Cerebellar nuclear complex (tissue), 1 donor: Measurements from ENCODE around the gene ACOX2.

Source experiments
- DNase-seq, 2 experiments: peaks; one replicate each; lab custom pipeline; 2025; lab: John Stamatoyannopoulos, UW

Gene ACOX2

DNA sequence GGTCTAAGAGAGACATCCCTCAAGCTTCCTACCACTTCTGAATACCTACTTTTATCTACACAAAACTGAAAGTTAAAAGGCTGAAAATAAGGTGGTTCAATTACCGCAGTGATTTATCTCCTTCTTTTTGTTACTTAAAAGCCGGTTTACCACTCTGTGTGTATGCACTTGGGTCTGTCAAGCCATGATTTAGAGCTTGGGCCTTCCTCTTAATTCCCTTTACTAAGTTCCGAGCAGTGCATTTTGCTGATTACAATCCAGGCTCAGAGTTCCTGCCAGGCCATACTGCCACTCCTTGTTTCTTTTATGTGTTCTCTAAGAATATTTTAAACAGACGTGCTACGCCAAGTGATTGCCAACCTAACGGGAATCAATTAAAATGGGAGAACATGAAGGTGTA, 28.6 kb downstream of the ACOX2 start:
- DNase-seq: no peak

DNA sequence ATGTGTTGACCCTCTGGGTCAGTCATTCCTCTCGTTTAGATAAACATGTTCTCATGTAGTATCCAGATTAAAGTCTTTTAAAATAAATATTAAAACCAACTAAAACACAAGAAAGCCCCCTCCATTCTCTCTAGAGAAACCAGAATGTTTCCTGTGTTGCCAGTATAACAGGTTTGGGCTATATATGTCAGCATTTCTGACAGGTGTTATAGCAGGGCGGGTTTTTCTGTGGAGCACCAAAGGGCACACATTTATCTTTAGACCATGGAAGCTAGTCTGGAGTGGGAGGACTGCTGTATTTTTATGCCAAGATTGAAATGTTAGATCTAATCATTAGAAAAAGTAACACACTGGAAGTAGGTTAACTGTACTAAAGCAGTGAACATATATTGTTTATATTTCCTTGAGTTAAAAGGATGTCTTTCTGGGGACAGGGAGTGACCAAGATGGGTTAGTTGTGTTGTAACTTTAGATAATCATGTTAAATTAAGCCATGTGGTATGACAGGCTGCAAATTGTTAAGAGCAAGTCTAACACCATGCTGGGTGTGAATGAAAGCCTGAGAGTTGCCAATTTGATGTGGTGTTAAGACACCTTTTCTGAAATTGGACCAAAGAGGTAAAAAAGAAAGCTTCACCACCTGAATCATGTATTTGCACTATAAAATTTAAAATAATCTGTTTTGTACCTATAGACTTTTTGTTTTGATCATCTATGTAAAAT, 29.5 kb downstream of the ACOX2 start:
- no peak for DNase-seq

DNA sequence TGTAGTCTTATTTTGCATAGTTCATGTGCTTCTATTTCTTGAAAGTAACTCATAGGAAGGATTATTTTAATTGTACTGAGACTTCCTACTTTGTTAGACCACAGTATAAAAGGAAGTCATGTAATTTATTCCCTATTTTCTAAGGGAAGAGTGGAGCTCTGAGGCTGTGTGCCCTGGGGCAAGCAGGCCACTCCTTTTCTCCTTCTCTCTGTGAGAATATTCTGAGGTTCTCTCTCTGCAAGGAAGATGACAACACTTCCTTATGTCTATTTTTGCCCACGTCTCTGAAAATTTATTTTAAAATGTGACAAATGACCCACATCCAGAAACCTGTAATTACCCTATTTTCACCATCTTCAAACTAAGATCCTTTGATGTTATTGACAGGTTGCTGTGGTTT, 34.1 kb downstream of the ACOX2 start:
- no peak for DNase-seq

DNA sequence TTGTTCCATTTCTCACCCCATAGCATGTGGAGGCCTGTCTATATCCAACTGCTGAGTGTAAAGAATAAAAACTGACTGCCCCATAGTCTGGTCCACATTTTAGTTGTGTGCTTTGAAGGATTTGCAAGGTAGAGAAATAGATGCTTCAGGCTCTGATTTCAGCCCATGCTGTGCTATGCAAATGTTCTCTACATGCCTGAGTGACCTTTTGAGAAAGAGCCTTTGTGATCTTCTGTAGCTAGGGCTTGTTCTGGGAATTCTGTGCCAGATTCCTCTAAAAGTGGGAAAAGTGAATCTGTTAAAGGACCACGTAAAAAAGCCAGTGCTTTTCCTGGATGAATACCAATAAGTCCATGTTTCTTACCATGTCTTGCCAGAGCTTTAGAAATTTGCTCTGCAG, 39.9 kb downstream of the ACOX2 start:
- DNase-seq: peak; percentile 19 to 79

DNA sequence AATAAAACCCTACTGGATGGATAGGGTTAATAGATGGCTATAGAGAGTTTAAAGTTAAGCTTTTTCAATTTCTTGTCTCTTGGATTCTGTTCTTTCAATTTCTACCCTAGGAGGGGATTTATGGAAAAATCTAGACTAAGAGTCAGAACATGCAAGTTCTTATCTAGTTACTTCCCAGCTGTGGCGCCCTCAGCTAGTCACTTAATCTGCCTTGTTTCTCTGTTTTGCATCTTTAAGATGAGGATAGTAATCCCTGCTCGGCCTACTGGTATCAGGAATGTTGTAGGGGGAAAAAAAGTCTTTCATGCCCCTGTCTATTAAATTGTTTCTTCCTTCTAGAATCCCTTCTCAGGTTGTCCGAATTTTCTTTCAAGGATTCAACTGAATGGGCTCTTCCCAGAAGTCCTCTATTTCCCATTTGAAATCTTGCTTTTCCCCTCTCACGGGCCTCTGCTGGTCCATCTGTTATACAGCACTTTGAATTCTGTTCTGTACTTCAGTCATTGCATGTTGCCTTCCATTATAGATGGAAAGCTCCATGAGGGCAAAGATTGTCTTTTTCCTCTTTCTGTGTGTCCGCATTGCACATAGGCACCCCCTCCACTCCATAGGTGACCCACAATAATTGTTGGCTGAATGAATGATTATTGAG, 40.7 kb downstream of the ACOX2 start:
- no peak for DNase-seq

DNA sequence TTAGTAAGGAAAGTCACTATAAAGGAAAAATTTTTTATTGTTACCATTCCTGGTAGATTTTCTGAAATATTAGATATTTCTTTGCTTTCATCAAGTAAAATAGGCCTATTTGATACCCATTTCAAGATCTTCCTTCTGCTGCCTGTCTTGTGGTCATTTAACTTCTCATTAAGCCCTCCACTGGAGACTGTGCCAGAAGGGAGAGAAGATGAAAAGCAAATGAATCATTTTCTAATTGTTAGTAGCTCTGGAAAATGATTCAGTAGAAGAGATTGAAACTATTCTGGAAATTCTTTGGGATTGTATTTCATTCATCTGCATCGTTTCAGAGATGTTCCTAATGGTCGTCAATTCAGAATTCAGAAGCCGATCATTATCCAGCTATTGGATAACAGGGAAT, 41.9 kb downstream of the ACOX2 start:
- peak in 1 of 2 experiments; percentile 7 for DNase-seq

DNA sequence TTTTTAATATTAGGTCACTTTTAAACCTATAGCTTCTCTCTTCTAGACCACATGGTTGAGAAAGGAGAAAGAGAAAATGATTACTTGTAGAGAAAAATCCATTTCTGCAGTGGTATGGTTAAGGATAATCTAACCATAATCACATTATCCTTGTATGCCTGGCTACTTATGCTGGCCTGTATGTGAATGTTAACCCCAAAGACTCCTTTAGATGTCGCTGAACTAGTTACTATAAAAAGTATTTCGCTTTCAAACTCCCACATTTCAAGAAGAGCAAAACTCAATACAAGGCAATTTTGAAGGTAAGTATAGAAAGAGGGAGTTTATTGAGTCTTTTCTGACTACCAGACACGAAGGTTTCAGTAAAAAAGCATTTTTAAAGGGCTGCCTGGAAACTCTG, 42.9 kb downstream of the ACOX2 start:
- DNase-seq: no peak

DNA sequence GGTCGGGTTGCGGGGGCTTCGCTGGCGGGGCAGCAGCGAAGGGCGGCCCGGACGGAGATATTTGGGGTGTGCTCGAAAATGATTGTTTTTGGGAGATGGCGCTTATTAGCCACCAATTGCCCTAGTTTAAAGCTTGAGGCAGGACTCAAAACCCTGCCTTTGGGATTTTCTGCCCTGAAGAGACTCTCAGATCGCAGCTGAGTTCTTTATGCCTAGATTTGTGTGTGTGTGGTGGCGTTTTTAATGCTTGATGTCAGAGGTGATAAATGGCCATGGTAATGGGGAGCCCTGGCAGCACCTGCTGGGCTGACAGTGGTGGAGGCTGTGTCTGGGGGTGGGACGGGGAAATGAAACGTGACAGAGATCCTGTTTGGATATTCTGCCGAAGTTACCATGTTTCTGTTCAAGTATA, 44.5 kb downstream of the ACOX2 start:
- no peak for DNase-seq

DNA sequence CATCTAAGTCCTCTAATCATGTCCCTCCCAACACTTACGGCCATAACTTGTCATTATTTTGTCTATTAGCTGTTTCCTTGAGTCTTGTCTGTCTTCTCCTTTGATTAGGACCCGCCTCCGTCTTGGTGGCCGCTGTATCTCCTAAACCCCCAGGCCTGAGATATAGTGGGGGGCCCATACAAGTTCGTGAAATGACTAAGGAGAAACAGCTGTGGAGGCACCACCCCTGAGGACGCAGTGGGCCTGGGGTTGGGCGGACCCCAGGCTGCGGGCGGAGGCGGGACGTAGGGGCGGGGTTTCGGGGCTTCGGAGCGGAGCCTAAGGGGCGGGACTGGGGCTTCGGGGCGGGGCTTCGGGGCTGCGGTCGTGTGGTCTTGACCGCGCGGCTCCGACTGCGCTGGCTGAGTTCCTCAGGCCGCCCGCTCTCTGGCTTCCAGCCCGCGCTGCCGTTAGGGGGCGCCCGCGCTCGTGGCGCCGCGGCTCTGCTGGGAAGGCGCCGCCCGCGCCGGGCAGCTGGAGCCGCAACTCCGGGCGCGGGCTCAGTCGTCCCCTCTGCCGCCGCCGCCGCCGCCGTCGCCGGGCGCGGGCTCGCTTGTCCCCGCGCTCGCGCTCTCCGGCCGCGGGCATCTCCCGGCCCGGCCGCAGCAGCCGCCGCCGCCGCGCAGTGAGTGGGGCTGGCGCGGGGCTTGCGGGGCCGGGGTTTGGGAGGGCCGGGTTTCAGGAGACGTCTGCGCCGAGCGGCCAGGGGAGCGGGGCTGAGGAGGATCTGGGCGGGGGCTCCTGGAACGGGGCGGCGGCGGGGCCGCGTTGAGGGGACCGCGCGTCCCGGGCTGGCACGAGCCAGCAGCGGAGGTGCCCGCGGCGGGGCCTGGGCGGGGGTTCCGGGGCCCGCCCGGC, 45.2 kb downstream of the ACOX2 start, which contains the start of gene KCTD6:
Gene KCTD6 (plus strand): TSS at position 591 of the 897 bp plus-strand sequence. CDS start 6,660 bp downstream, outside the sequence.
- peak in 1 of 2 experiments; percentile 15 for DNase-seq

DNA sequence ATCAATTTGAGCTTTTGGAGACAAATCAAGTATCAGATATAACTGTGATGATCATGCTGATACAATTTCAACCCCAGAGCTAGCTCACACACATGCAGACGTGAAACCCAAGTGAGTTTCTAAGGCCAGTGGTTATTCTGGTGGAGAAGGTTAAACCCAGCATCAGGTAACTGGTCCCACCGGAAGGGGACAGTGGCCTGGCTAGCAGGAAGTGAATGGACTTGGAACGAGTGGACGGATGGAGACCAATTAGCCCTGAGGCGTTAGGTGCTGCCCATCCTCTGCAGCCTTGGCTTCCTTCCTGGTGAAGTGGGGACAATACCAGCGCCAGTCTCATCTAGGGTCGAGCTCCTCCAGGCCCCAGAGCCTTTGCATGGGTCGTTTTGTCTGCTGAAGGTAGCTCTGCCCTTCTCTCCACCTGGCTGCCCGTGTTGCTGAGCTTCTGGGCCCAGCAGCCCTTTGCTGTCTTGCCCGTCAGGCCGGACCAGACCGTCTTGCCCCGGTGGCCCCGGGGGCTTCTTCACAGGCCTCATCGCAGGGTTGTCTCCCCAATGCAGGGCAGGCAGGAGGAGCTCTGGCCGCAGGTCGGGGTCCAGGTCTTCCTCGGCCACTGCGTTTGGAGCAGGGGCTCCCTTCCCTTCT, 46.0 kb downstream of the ACOX2 start:
- no peak for DNase-seq

DNA sequence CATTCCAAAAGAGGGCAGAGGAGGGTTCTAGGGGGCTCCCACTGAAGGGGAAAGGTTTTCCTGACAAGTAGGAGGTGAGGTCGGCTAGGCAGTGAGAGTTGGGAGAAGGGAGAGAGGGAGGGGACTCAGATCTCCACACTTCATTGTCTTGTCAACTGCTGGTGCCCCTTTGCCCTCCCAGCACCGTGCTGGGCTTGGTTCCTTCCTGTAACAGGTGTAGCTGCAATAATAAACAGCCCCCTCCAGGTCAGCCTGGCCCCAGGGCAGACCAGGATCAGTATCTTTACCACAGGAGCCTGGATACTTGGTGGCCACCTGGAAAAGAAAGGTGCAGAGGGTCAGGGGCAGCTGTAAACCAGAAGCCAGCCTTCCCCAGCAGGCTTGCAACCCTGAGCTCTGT, 48.0 kb downstream of the ACOX2 start:
- no peak for DNase-seq

DNA sequence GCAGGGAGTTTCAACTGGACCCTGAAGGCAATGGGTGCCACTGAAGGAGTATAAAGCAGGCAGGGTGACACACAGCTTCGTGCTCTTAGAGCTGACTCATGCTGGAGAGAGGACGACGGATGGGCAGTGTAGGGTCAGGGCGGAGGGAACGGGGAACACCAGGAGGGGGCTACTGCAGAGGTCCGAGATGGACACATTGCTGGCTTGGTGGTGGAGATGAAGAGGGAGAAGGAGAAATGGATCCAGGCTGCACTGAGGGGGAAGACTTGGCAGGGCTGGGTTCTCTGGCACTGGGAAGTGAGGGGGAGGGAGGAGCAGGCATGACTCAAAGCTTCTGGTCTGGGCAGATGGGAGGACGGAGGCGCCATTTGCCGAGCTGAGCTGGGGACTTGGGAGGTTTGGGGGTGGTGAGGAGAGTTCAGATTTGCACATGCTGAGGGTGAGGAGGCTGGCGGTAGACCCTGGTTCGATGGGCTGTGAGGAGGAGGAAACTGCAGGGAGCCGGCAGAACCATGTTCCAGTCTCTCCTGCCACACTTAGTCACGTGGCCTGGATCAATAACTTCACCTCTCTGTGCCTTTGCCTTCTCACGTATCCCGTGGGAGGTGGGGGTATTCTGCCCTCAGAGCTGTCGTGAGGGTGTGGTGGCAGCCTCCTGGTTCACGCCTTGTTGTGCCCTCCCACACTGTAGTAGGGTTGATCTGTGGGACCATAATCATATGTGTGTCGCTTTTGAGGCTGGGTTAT, 49.7 kb downstream of the ACOX2 start:
- DNase-seq: no peak

DNA sequence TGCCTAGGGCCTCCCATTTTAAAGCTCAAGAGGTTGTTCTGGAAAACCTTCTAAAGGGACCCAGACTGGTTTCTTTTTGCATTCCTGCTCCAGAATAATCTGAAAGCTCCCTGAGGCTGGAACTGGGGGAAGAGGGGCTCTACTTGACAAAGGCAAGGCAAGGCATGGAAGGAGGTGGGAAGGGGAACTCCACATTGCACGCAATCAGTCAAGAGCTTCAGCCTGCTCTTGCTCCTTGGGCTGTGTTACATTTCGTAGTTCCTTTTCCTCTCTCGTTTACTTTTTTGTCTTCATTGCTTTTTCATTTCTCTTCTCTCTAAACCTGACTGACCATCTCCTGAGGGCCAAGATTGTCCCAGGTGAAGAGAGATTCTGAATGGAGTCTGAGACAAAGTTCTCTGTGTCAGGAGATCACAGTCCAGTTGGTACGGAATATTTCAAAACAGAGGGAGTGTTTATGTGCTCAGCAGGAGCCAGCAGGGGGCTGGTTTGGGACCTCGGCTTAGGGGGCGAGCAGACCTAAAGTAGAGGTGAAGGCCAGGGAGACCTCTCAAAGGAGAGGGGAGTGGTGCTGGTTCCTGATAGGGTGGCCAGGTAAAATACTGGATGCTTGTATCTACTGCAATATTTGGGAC, 51.1 kb downstream of the ACOX2 start:
- no peak for DNase-seq

DNA sequence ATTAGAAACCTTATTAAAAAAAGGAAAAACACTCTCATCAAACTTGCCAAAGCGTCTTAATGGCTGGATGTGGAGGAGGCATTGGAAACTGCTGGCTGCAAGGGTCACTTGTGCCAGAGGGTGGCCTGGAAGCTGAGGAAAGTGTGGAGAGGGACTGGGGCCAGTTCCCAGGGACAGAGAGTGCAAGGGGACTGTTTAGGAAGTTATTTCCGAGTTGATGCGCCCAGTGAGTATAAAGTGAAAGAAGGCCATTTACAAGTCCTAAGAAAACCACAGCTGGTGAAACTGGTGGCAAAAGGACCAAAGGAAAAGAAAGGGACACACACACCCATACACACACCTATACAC, 52.3 kb downstream of the ACOX2 start:
- DNase-seq: no peak

DNA sequence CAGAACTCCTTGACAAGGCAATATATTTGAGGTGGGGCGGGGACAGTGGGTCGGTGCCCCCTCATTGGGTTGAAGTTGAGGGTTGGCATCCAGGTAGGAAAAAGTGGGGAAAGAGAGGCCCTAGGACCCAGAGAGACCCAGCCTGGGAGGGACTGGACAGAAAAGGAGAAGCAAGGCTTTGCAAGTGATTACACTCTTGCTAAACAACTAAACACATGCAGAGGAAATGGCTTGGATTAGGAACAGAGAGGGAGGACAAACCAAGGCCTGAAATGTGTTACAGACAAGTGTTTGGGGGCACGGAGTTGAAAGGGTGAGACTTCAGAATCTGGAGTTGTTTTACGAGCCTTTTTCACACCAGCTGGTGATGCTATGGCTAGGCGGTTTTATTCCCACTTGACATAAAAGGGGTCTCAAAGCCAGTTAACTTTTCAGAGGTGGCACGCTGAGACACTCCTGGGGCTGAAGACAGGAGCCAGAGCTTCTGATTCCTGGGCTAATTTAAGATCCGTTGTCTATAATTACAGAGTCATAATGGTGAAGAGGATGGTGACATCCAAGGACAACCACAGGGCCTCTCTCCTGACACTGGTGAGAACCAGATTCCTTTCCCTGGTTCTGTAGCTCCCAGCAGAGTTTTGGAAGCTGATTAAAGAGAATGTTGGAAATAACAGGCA, 52.8 kb downstream of the ACOX2 start:
- DNase-seq: no peak

DNA sequence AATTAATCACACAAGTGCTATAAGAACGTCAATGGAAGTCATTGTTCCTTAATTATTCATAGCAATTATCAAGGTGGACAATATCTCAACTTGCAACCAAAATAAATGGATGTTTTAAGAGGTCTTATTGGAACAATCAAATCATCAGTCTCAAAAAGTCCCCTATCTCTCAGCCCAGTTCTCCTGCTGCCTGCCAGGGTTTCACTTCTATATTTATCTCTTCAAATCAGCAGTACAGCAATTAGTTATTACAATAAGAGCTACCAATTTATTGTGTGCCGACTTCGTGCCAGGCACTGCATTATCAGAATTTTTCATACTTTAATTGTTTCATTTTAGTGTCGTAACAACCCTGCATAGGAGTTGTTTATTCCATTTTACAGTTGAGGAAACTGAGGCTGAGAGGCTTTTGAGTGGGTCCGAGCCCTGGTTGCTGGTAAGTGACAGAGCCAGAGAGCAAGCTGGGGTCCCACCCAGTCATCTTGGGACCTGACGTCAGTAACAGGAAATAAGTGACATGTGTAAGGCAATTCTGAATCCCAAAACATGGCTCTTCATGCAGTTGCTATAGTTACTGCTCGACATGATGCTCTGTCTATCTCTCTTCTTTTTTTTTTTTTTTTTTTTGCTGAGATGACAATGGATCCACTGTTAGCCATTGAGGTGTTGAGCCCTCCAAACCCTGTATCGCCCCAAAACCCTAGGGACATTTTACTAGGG, 53.9 kb downstream of the ACOX2 start:
- no peak for DNase-seq

DNA sequence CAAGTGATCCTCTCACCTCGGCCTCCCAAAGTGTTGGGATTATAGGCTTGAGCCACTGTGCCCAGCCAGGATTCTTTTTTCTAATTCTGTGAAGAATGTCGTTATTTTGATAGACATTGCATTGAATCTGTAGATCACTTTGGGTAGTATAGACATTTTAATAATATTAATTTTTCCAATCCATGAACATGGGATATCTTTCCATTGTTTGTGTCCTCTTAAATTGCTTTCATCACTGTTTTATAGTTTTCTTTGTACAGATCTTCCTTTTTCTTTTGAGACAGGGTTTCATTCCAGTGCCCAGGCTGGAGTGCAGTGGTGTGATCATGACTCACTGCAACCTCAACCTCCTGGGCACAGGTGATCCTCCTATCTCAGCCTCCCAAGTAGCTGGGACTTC, 56.7 kb downstream of the ACOX2 start:
- no peak for DNase-seq

DNA sequence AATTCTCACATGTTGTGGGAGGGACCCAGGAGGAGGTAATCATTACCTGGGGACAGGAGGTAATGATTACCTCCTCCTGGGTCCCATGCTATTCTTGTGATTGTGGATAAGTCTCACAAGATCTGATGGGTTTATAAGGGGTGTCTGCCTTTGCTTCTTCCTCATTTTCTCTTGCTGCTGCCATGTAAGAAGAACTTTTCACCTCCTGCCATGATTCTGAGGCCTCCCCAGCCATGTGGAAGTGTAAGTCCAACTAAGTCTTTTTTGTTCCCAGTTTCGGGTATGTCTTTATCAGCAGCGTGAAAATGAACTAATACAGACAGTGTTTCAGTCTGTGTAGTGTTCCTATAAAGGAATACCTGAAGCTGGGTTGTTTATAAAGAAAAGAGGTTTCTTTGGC, 58.2 kb downstream of the ACOX2 start:
- DNase-seq: no peak

DNA sequence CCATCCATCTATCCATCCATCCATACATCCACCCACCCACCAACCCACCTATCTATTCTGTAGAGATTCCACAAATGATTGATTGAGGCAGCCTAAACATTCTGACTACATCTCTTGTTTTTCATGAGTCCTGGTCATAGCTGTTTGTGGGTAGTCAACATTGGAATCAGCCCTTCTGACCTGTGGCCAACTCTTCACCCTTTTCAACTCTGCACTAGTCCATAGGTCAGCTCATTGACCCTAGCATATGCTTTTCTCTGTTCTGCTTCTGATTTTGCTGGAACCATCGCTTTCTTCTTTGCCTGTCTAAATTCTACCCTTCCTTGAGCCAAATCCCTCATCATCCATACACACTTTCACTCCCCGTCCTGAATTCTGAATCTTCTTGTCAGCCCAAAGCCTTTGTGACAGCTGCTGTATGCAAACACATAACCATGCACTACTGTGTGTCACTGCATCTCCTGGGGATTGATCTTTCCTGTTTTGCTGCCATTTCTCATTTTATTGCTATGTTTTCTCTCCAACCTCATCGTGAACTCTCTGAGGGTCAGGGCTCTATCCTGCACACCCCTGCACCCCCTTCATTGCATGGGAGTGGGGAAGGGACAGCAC, 61.9 kb downstream of the ACOX2 start:
- no peak for DNase-seq
